SJSA1 (cell line): ENCODE data around the gene SNX5. TPM values are rescaled to one million over a fixed set of nuclear protein-coding genes. Genes with fewer than 3 reads are reported as not detected.

Experiments used
- DNase-seq, 2 experiments: peaks; one replicate each; pipeline ENCODE4 v3.0.0-alpha.2; 2015 to 2020; ENCODE audit warnings: low spot score in 2 of 2, low read depth in 1 of 2
- H3K27ac ChIP-seq: fragments of 250-450 bp; sonication (Bioruptor Pico); 2 replicates; pipeline ENCODE4 v1.5.1; 2020; ENCODE audit warnings: mild to moderate bottlenecking, moderate library complexity
- H3K27me3 ChIP-seq: fragments of 250-450 bp; sonication (Bioruptor Pico); replicated peaks from 2 replicates; pipeline ENCODE4 v1.5.1; 2020; ENCODE audit warnings: mild to moderate bottlenecking, moderate library complexity
- H3K36me3 ChIP-seq: fragments of 250-450 bp; sonication (Bioruptor Pico); 2 replicates; pipeline ENCODE4 v1.5.1; 2020; ENCODE audit warnings: mild to moderate bottlenecking
- H3K4me1 ChIP-seq: fragments of 250-450 bp; sonication (Bioruptor Pico); replicated peaks from 2 replicates; pipeline ENCODE4 v1.6.1; 2021; ENCODE audit warnings: mild to moderate bottlenecking
- H3K4me3 ChIP-seq: fragments of 250-450 bp; sonication (Bioruptor Pico); 2 replicates; pipeline ENCODE4 v1.5.1; 2020; ENCODE audit warnings: mild to moderate bottlenecking
- H3K9me3 ChIP-seq: fragments of 250-450 bp; sonication (Bioruptor Pico); replicated peaks from 2 replicates; pipeline ENCODE4 v1.5.1; 2020; ENCODE audit warnings: mild to moderate bottlenecking
- total RNA-seq: library from RNA; depleted of rRNA; stranded (reverse); fragments of >200 nt; shearing (Covaris generic); gene quantifications from 2 replicates; pipeline ENCODE4 v1.2.3, GENCODE V29; 2014; rRNA removed

The SNX5 gene
- 114 and 129 TPM in 2 replicates for total RNA-seq

DNA sequence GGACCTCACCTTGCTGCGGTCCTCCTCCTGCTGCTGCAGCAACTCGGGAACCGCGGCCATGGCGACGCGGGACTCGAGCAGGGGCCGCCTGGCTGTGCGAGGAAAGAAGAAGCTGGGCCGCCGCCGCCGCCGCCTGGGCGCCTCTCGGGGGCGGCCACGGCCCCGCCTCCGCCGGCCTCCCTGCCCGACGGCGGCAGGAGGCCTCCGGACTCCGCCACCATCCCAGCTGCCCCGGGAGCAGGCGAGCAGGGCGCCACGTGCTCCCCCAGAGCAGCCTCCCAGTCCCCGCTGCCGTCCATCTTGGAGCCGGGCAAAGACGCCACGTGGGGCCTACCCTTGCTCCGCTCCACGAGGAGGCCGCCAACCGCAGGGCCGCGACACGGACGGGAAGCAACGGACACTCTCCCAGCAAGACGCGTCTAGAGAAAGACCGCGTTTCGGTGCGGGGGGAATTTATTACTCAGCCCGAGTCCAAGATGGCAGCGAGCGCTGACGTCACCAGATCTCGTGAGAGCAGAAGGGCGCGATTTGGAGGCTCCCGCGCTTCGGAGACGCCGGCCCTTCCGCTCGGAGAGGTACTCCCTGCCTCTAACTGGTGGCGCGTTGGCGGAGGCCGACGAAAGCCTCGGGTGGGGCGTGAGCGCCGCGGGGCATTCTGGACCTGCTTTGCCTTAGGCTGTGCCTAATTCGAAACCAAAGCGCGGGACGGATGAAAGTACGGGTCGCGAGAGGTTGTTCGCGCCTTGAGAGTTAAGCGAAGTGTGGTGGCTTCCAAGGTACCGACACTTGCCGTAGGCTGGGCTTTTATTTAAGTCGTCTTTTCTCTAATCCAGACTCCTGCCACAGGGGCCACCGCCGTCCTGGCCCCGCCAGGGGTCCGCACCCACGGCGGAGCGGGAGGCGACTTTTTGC, at the start of gene SNX5, which contains the start of gene MGME1:
SNX5 (minus strand) TSS at position 429 of the 912 bp plus-strand sequence; CDS start at position 60, 369 bp downstream.
MGME1 (plus strand) TSS at position 653 of the 912 bp plus-strand sequence. CDS start 842 bp downstream, outside the sequence.
- H3K27me3 ChIP-seq: no peaks in the 10 kb centered on the region
- H3K27ac ChIP-seq: peak within 1 kb of the TSS; percentile 97
- H3K4me1 ChIP-seq: peaks cover 43% of the 10 kb centered on the region
- peak within 1 kb of the TSS; percentile 75 for H3K4me3 ChIP-seq
- H3K36me3 ChIP-seq: peaks cover 57% of the 10 kb centered on the region
- DNase-seq: peak; percentile 100
- no peaks in the 10 kb centered on the region for H3K9me3 ChIP-seq

DNA sequence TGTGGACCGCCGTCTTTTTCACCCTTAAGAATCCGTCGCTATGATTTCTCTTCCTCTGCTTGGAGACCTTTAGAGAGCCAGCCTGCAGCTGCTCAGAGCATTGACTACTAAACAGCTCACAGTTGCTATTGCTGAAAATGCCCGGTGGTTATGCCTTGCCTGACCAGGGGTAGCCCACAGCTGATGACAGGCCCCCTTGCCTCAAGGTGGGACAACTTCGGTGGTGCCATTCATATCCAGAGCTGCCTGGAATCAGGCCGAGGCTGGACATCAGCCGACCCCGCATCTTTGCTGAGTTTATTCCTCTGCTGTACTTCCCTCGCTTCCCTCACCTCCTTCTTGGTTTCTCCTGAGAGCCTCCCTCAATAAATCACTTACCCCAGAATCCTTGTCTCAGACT, 49.5 kb upstream of the SNX5 start:
- no peaks in the 10 kb centered on the region for H3K36me3 ChIP-seq
- H3K4me1 ChIP-seq: no peaks in the 10 kb centered on the region
- H3K27ac ChIP-seq: no peak overlapping the region
- DNase-seq: no peak
- H3K27me3 ChIP-seq: no peaks in the 10 kb centered on the region
- H3K9me3 ChIP-seq: no peaks in the 10 kb centered on the region
- H3K4me3 ChIP-seq: no peak overlapping the region

GRCh38 chr20:18016772-18017171, 48.2 kb upstream of the SNX5 start:
- Histone ChIP-seq H3K9me3 (no peaks in the 10 kb centered on the region), H3K27me3 (no peaks in the 10 kb centered on the region), H3K36me3 (no peaks in the 10 kb centered on the region), H3K27ac (no peak overlapping the region), H3K4me1 (no peaks in the 10 kb centered on the region), H3K4me3 (no peak overlapping the region)
- DNase-seq: no peak

DNA sequence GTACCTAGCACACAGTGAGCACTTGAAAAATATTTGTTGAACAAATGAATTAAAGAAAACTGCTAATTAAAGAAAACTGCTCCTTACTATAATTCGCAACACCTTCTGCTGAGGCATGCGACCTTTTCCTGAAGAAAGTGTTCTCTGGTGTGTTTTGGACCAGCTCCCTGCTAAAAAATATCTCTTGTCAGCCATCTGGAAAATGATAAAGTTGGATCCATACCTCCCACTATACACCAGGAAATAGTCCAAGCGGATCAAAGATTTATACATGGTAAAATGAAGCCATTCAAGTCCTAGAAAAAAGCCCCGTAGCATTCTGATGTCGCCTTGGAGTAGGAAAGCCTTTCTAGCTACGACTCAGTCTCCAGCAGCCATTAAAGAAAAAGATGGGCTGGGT, 45.8 kb upstream of the SNX5 start:
- no peaks in the 10 kb centered on the region for H3K9me3 ChIP-seq
- no peaks in the 10 kb centered on the region for H3K4me1 ChIP-seq
- no peak overlapping the region for H3K4me3 ChIP-seq
- no peaks in the 10 kb centered on the region for H3K27me3 ChIP-seq
- no peak for DNase-seq
- H3K36me3 ChIP-seq: no peaks in the 10 kb centered on the region
- H3K27ac ChIP-seq: no peak overlapping the region

GRCh38 chr20:18012901-18013300, 44.3 kb upstream of the SNX5 start:
- H3K27me3 ChIP-seq: no peaks in the 10 kb centered on the region
- no peak for DNase-seq

GRCh38 chr20:18011951-18012645, 43.5 kb upstream of the SNX5 start:
- Histone ChIP-seq H3K9me3 (no peaks in the 10 kb centered on the region), H3K4me3 (no peak overlapping the region), H3K4me1 (no peaks in the 10 kb centered on the region), H3K36me3 (no peaks in the 10 kb centered on the region), H3K27ac (no peak overlapping the region), H3K27me3 (no peaks in the 10 kb centered on the region)
- DNase-seq: no peak

More at GRCh38 chr20:18012901-18013300, 44.3 kb upstream of the SNX5 start:
- no peaks in the 10 kb centered on the region for H3K4me1 ChIP-seq
- no peaks in the 10 kb centered on the region for H3K9me3 ChIP-seq
- H3K4me3 ChIP-seq: no peak overlapping the region
- no peak overlapping the region for H3K27ac ChIP-seq
- no peaks in the 10 kb centered on the region for H3K36me3 ChIP-seq

DNA sequence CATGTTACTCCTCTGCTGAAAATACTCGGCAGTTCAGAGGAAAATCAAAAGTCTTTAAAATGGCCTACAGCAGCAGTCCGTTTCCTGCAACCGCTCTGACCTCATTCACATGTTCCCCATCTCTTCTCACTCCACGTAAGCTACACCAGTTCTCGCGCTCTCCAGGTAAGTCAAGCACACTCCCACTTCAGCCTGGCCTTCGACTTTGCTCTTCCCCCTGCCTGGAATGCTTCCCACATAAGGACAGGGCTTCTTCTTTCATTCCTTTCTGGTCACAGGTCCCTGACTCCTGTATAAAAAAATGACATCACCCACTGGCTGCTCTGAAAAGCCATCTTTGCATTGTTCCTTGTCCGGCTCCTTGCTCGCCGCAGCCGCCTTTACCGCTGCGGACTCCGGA, 42.9 kb upstream of the SNX5 start:
- DNase-seq: no peak
- H3K4me1 ChIP-seq: no peaks in the 10 kb centered on the region
- H3K36me3 ChIP-seq: no peaks in the 10 kb centered on the region
- no peaks in the 10 kb centered on the region for H3K9me3 ChIP-seq
- H3K4me3 ChIP-seq: no peak overlapping the region
- H3K27me3 ChIP-seq: no peaks in the 10 kb centered on the region
- H3K27ac ChIP-seq: no peak overlapping the region

DNA sequence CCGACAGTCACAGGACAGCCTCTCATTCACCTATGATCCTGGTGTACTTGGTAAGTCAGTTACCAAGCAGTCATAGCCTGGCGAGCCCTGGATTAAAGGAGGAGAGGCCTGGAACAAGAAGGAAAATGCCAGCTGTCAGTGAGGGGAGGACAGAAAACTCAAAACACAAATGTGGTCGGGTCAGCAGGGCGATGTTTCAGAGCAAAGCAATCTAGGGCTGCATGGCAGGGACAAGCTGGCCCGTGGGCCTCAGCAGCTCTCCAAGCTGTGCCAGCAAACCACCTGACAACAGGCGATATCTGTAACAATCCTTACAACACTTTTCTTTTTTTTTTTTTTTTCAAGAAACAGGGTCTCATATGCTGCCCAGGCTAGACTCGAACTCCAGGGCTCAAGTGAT, 40.5 kb upstream of the SNX5 start:
- H3K36me3 ChIP-seq: no peaks in the 10 kb centered on the region
- no peaks in the 10 kb centered on the region for H3K9me3 ChIP-seq
- H3K27ac ChIP-seq: no peak overlapping the region
- no peak for DNase-seq
- H3K4me1 ChIP-seq: no peaks in the 10 kb centered on the region
- H3K4me3 ChIP-seq: no peak overlapping the region
- no peaks in the 10 kb centered on the region for H3K27me3 ChIP-seq

- Histone ChIP-seq H3K4me1 (no peaks in the 10 kb centered on the region), H3K4me3 (no peak overlapping the region), H3K36me3 (no peaks in the 10 kb centered on the region), H3K27ac (no peak overlapping the region), H3K27me3 (no peaks in the 10 kb centered on the region), H3K9me3 (no peaks in the 10 kb centered on the region)
- DNase-seq: no peak
These were observed 39.1 kb upstream of the SNX5 start for GRCh38 chr20:18007534-18008292.

DNA sequence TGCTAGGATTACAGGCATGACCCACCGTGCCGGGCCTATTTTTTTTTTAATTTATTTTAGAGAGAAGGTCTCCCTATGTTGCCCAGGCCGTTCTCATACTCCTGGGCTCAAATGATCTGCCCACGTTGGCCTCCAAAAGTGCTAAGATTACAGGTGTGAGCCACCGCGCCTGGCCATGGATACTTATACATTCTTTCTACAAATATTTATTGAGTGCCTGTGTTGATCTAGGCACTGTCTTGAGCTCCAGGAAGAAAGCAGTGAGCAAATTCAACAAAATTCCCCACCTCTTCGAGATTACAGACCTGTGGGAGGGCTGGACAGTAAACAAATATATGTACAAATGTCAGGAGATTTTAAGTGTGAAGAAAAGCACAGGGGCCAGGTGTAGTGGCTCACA, 38.1 kb upstream of the SNX5 start:
- H3K27ac ChIP-seq: no peak overlapping the region
- no peak overlapping the region for H3K4me3 ChIP-seq
- no peak for DNase-seq
- H3K4me1 ChIP-seq: no peaks in the 10 kb centered on the region
- no peaks in the 10 kb centered on the region for H3K27me3 ChIP-seq
- H3K9me3 ChIP-seq: no peaks in the 10 kb centered on the region
- no peaks in the 10 kb centered on the region for H3K36me3 ChIP-seq

DNA sequence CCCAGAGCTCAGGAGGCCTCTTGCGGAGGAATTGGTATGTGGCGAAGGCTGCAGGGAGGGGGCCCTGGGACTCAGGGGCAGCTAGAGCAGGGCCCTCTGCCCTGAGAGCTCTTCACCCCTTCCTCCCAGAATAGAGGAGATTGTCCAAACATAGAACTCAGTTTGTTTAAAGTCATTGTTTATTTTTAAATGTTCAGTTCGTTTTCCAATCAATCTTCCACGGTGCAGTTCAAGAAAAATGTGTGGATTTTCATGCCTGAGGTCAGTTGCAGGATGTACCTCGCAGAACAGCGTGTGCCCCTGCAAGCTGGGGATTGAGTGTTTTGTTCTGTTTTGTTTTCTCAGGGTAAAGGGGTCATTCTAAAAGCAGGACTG, 37.4 kb upstream of the SNX5 start:
- no peak for DNase-seq
- Histone ChIP-seq H3K27me3 (no peaks in the 10 kb centered on the region), H3K27ac (no peak overlapping the region), H3K36me3 (no peaks in the 10 kb centered on the region), H3K9me3 (no peaks in the 10 kb centered on the region), H3K4me3 (no peak overlapping the region), H3K4me1 (no peaks in the 10 kb centered on the region)

DNA sequence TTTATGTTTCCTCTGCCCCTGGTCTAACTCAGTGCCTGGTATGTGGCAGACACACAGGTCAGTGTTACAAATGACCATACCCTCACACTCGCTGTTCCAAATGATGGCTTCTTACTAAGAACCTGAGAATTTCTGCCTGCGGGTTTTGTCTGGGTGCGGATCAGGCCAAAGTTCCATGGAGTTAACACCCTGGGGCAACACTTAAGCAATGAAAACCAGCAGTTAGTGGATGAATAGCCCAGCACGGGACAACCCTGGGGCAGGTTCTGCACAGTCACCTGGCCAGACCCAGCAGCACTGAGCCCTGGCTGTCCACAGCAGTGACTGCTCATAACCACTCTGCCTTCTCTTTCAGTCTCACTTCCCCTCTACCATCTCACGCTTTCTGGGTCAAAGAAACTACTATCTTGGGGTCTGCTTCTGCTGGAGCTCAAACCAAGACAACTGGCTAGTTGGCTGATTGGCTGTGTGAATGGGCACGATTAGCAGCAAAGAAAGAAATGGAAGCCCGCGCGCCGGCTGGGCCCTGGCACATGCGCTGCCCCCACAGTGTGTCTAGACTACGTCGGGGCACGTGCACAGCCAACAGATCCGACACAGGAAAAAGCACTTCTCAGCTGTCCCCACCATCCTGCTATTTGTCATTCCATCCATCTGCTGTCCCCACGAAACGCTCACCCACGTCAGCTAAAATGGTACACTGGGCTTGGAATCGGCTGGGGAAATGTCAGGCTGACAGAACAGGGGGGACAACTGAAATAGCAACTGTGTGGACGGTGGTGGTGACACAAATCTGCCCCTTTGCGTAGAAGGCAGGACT, 36.8 kb upstream of the SNX5 start:
- no peaks in the 10 kb centered on the region for H3K27me3 ChIP-seq
- H3K9me3 ChIP-seq: no peaks in the 10 kb centered on the region
- no peak overlapping the region for H3K4me3 ChIP-seq
- no peak overlapping the region for H3K27ac ChIP-seq
- H3K4me1 ChIP-seq: no peaks in the 10 kb centered on the region
- no peak for DNase-seq
- H3K36me3 ChIP-seq: no peaks in the 10 kb centered on the region

- no peaks in the 10 kb centered on the region for H3K4me1 ChIP-seq
- no peaks in the 10 kb centered on the region for H3K9me3 ChIP-seq
- no peaks in the 10 kb centered on the region for H3K27me3 ChIP-seq
- DNase-seq: no peak
- H3K36me3 ChIP-seq: no peaks in the 10 kb centered on the region
- H3K27ac ChIP-seq: no peak overlapping the region
- H3K4me3 ChIP-seq: no peak overlapping the region
These were observed 35.9 kb upstream of the SNX5 start for GRCh38 chr20:18004384-18005031.
